GM19351 (cell line): ENCODE measurements around the gene C10orf67.
"Not testable (repeated sequence)": the region's sequence is repeated elsewhere in the genome, so short reads cannot be mapped to it uniquely, and the experiment has no call there.

Experiments
- ATAC-seq: cut with Tn5 transposase; IDR thresholded peaks from one replicate; pipeline ENCODE4 v1.9.1; 2021; ENCODE audit warnings: mild to moderate bottlenecking, moderate library complexity; ENCODE audit not compliant: unreplicated experiment

Gene C10orf67

GRCh38 chr10:23280419-23281043 lies 64.1 kb downstream of the C10orf67 start:
- no peak for ATAC-seq

GRCh38 chr10:23275355-23275754 lies 69.2 kb downstream of the C10orf67 start:
- no peak for ATAC-seq

- ATAC-seq, result not testable (repeated sequence)
These were observed 70.4 kb downstream of the C10orf67 start for GRCh38 chr10:23274179-23274578.

GRCh38 chr10:23270531-23270930 lies 74.1 kb downstream of the C10orf67 start:
- no peak for ATAC-seq

GRCh38 chr10:23263441-23264164 lies 81.0 kb downstream of the C10orf67 start:
- no peak for ATAC-seq

- no peak for ATAC-seq
These were observed 81.7 kb downstream of the C10orf67 start for GRCh38 chr10:23262928-23263327.

GRCh38 chr10:23258516-23258915 lies 86.1 kb downstream of the C10orf67 start:
- ATAC-seq, result no peak

GRCh38 chr10:23253780-23254179 lies 90.8 kb downstream of the C10orf67 start:
- ATAC-seq, result no peak

GRCh38 chr10:23252859-23253258 lies 91.7 kb downstream of the C10orf67 start:
- ATAC-seq, result not testable (repeated sequence)

- not testable (repeated sequence) for ATAC-seq
These were observed 102.8 kb downstream of the C10orf67 start for GRCh38 chr10:23241779-23242178.

- no peak for ATAC-seq
These were observed 106.6 kb downstream of the C10orf67 start for GRCh38 chr10:23238015-23238414.

GRCh38 chr10:23230582-23230981 lies 114.0 kb downstream of the C10orf67 start:
- no peak for ATAC-seq

GRCh38 chr10:23217471-23217870 lies 127.1 kb downstream of the C10orf67 start:
- no peak for ATAC-seq

GRCh38 chr10:23205972-23206642 lies 138.5 kb downstream of the C10orf67 start:
- ATAC-seq, result no peak

GRCh38 chr10:23204773-23205172 lies 139.8 kb downstream of the C10orf67 start:
- ATAC-seq, result no peak

GRCh38 chr10:23203369-23204325 lies 140.9 kb downstream of the C10orf67 start:
- ATAC-seq, result no peak

GRCh38 chr10:23202779-23203178 lies 141.8 kb downstream of the C10orf67 start:
- ATAC-seq, result no peak

- no peak for ATAC-seq
These were observed 142.8 kb downstream of the C10orf67 start for GRCh38 chr10:23201837-23202236.

- ATAC-seq, result no peak
These were observed 143.5 kb downstream of the C10orf67 start for GRCh38 chr10:23200997-23201652.

GRCh38 chr10:23200586-23200985 lies 144.0 kb downstream of the C10orf67 start:
- no peak for ATAC-seq
